ENCODE data around the gene FAM107B. TPM values are rescaled to one million over a fixed set of nuclear protein-coding genes. Genes with fewer than 3 reads are reported as not detected.

The FAM107B gene
- total RNA-seq, 1 experiment from 2014 or later: 41.6 TPM

- no peaks in the 10 kb centered on the region for H3K36me3 ChIP-seq (ENCODE audit: control insufficient read depth in 1 of 2, insufficient read depth in 2 of 2, low read length in 2 of 2)
- ChIA-PET CTCF (no interaction called here), RAD21 (ENCODE audit: low non-redundant PET in 1 of 2, low total read pairs in 2 of 2, uncharacterized antibody in 2 of 2, unreplicated experiment in 2 of 2) (no interaction called here), POLR2A (no interaction called here)
- no peaks in the 10 kb centered on the region for H3K9me3 ChIP-seq (ENCODE audit: control insufficient read depth in 1 of 2, insufficient read depth in 1 of 2, low read depth in 1 of 2, low read length in 2 of 2)
- H3K79me2 ChIP-seq (ENCODE audit: insufficient read depth, low read length): no peaks in the 10 kb centered on the region
- H3K4me3 ChIP-seq (replicated peaks in 1 of 2; ENCODE audit: low read depth in 1 of 2, low read length in 2 of 2): no peak overlapping the region
- H3K27ac ChIP-seq (ENCODE audit: low read depth, low read length): no peak overlapping the region
- intact Hi-C loops (cut with micrococcal nuclease): no loop called here
- H3K4me1 ChIP-seq (ENCODE audit: control insufficient read depth in 1 of 2, insufficient read depth in 2 of 2, low read length in 2 of 2): no peaks in the 10 kb centered on the region
- H3K27me3 ChIP-seq (ENCODE audit: insufficient read depth, low read length): no peaks in the 10 kb centered on the region
- no peak overlapping the region for H2AFZ ChIP-seq (ENCODE audit: low read depth, low read length, poor library complexity, severe bottlenecking)
- no peaks in the 10 kb centered on the region for H4K20me1 ChIP-seq (ENCODE audit: insufficient read depth)
- H3K9me2 ChIP-seq (ENCODE audit: insufficient read depth): no peaks in the 10 kb centered on the region
- H3K4me2 ChIP-seq (ENCODE audit: low read length): no peak overlapping the region
- no peak for ATAC-seq
- BruUV-seq (replicated peaks): no TSS peak
- DNase-seq (ENCODE audit: low read depth, low spot score): no peak
- no peak for TF ChIP-seq RAD21 (IDR thresholded peaks at IDR 0.05; ENCODE audit: low read depth)
- TF ChIP-seq JUND (IDR thresholded peaks at IDR 0.05): no peak
- TF ChIP-seq ZNF274 (IDR thresholded peaks at IDR 0.05; ENCODE audit: low read depth, low read length): no peak
- TF ChIP-seq CTCF (IDR thresholded peaks at IDR 0.05 in 2 of 3, conservative IDR thresholded peaks at IDR 0.05 in 1 of 3; ENCODE audit: borderline replicate concordance in 1 of 3, insufficient read depth in 1 of 3, low read depth in 2 of 3, low read length in 2 of 3): no peak
- TF ChIP-seq POLR2AphosphoS5 (IDR thresholded peaks at IDR 0.05; ENCODE audit: low read depth, low read length): no peak
- TF ChIP-seq YY1 (IDR thresholded peaks at IDR 0.05; ENCODE audit: extremely low read depth, insufficient replicate concordance, low read depth, low read length): no peak
- TF ChIP-seq ZBTB33 (IDR thresholded peaks at IDR 0.05; ENCODE audit: extremely low read depth, insufficient replicate concordance, low read length): no peak
- TF ChIP-seq EZH2 (IDR thresholded peaks at IDR 0.05): no peak
- TF ChIP-seq CEBPB (IDR thresholded peaks at IDR 0.05; ENCODE audit: low read depth): no peak
- TF ChIP-seq MAX (IDR thresholded peaks at IDR 0.05): no peak
- no peak for TF ChIP-seq ELF1 (IDR thresholded peaks at IDR 0.05; ENCODE audit: borderline replicate concordance, low read depth)
- TF ChIP-seq SIN3A (IDR thresholded peaks at IDR 0.05; ENCODE audit: low read depth): no peak
- no peak for TF ChIP-seq SRF (IDR thresholded peaks at IDR 0.05; ENCODE audit: low read depth)
- no peak overlapping the region for H3K9ac ChIP-seq (ENCODE audit: low read length)
Measured at GRCh38 chr10:14540062-14540461, 234.6 kb downstream of the FAM107B start.
